NAMALWA (cell line): ENCODE measurements around the gene WFIKKN2.
"Not testable (repeated sequence)": the region's sequence is repeated elsewhere in the genome, so short reads cannot be mapped to it uniquely, and the experiment has no call there.

Experiments
- DNase-seq: peaks from one replicate; pipeline ENCODE4 v3.0.0-alpha.2; 2015; ENCODE audit warnings: low spot score

The WFIKKN2 gene, protein sequence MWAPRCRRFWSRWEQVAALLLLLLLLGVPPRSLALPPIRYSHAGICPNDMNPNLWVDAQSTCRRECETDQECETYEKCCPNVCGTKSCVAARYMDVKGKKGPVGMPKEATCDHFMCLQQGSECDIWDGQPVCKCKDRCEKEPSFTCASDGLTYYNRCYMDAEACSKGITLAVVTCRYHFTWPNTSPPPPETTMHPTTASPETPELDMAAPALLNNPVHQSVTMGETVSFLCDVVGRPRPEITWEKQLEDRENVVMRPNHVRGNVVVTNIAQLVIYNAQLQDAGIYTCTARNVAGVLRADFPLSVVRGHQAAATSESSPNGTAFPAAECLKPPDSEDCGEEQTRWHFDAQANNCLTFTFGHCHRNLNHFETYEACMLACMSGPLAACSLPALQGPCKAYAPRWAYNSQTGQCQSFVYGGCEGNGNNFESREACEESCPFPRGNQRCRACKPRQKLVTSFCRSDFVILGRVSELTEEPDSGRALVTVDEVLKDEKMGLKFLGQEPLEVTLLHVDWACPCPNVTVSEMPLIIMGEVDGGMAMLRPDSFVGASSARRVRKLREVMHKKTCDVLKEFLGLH

DNA sequence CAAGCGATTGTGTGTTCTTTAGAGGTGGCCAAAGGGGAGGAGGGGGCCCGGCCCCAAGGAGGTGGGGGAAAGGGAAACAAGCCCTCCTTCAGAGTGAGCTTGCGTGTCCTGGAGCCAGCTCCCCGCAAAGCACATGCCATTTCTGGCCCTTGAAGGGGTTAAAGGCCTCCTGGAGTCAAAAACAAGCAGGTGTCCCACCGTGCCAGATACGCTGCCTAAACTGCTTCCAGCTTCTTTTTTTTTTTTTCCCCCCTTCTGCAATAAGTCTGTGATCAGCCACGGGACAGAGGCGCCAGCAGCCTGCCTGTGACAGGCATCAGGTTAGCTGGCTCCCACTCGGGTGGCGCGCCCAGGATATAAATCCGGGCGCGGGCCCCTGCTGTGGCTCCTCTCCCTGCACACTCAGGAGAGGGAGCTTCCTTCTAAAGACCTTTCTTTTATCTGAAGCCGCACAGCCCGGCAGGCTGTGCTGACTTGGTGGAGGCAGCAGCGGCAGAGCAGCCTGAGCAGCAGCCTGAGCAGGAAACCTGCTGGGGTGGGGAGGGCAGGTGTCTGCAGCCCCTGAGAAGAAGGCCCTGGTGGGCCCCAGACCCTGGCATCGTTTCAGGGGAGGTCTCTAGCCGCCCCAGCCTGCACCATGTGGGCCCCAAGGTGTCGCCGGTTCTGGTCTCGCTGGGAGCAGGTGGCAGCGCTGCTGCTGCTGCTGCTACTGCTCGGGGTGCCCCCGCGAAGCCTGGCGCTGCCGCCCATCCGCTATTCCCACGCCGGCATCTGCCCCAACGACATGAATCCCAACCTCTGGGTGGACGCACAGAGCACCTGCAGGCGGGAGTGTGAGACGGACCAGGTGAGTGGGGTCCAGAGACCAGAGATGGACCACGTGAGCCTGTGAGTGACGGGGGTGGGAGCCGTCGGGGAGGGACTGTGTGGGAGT, at the start of gene WFIKKN2:
Gene WFIKKN2, plus strand, starts transcription at position 286 of the 934 bp plus-strand sequence. Its CDS starts 352 bp downstream, at position 638.
- no peak for DNase-seq

DNA sequence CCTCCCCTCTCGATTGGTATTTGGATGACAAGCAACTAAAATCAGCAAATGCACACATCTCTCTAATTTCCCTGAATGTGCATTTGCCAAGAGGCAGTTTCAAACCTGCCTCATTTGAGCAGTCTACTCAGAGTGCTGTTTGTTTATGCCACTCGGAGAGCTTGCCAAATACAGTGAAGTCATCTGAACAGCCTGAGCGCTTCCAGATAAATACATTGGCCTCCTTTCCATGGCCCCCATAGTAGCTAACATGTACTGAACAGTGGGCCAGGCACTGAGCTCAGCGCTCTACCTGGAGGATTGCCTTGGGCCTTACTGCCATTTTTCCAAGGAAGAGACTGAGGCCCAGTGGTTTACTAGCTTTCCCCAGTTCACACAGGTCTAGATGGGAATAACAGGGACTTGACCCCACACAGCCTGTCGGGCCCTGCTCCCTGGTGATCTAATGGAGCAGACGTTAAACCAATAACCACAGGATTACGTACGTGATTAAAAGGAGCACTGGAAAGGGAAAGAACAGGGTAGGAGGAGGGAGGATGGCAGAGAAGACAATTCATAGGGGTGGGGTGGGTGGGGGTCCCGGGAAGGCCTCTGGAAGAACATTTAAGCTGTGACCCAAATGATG, 49.3 kb upstream of the WFIKKN2 start:
- no peak for DNase-seq

DNA sequence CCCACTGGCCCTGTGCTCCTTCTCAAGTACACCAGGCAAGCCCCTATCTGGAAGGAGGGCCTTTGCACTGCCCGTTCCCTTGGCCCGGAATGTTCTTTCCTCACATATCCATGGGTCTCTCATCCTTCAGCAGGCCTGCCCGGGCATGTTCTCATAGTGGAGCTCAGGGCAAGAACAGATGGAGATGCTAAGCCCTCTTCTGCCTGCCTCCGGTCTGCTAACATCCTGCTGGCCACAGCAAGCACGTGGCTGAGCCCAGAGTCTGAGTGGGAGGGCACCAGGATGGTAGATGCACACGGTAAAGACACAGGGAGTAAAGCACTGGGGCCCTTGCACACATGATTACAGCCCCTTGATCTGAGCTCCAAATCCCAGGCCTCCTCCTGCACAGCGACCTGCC, 48.3 kb upstream of the WFIKKN2 start:
- no peak for DNase-seq

DNA sequence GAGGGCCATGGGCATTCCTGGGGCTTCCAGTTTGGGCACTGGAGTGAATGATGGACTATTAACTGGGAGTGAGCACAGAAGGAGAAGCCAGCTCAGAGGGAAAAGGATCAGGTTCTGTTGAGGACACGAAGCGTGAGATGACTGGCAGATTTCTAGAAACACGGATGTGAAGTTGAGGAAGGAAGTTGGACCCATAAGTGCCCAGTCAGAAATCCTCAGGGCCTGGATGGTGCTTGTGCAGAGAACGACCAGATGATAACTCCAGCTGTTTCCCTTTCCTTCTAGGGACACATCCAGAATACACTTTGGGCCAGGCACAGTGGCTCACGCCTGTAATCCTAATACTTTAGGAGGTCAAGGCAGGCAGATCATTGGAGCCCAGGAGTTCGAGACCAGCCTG, 44.8 kb upstream of the WFIKKN2 start:
- no peak for DNase-seq

DNA sequence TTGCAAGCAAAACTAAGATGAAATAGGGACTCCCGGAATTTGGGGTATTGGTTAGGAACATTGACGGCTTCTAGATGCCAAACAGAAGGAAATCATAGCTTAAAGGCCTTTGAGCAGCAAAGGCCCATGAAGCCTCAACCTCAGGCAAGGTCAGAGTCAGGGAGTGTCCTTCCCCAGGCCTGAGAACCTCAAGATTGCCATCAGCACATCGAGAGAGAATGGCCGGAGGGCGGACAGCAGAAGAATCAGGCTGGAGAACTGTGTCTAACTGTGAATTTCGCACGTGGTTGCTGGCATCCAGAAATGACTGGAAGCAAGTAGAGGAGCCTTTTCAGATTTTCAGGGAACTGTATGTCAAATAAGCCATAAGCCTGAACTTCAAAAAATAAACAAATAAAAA, 43.3 kb upstream of the WFIKKN2 start:
- DNase-seq = no peak

DNA sequence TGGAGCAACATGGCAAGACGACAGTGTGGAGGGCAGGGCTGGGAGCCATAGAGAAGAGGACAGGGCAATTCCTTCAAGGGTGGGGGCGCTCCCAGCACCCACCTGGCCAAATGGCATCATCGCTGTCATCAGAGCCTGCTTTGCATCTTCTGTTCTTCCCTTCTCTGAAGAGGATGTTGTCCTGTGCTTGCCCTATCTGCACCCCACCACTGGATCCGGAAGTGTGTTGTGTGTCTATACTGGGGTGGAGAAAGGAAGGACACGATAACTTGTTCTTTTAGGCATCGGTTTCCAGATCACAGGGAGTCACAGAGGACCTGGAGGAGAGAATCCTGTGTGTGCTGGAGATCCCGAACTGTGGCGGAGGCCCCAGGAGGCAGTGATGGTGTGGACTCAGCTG, 42.4 kb upstream of the WFIKKN2 start:
- DNase-seq = no peak

DNA sequence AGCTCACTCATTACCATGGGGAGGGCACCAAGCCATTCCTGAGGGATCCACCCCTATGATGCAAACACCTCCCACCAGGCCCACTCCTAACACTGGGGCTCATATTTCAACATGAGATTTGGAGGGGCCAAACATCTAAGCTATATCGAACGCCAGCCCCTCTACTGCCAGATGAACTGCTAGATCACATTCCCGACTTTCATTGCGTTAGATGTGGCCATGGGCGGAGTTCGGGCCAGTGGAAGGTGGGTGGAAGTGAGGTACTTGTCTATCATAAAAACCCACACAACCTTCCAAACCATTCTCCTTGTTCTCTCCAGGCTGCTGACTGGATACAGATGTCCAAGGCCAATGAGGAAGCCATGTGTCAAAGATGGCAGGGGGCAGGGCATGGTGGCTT, 41.0 kb upstream of the WFIKKN2 start:
- DNase-seq = no peak

DNA sequence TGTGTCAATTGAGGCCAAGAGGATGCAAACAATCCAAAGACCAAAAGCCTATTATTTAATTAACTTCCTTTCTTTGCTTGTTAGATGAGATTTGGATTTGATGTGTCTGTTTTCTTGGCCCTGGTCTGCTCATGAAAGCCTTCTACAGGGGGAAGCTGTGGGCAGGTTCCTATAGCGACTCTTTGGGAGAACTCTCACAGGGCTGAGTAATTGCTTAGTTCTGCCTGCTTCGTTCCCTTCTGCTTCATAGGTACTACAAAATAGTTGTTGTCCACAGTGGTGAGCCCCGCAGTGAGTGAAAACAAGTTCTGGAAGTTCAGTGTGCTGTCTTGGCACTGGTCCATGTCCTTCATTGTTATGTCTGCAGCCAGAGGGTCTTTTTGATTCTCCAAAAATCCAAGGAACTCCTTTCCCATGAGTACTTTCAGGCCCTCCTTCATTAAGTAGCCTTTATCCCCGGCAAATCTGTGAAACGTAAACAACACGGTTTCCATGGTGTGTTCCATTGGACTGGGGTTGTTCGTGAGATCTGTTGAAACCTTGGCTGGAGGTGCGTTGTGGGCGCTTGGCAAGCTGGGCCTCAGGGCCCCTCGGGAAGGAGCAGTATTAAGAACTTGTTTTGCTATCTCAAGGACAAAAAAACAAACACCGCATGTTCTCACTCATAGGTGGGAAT, 38.1 kb upstream of the WFIKKN2 start:
- no peak for DNase-seq

DNA sequence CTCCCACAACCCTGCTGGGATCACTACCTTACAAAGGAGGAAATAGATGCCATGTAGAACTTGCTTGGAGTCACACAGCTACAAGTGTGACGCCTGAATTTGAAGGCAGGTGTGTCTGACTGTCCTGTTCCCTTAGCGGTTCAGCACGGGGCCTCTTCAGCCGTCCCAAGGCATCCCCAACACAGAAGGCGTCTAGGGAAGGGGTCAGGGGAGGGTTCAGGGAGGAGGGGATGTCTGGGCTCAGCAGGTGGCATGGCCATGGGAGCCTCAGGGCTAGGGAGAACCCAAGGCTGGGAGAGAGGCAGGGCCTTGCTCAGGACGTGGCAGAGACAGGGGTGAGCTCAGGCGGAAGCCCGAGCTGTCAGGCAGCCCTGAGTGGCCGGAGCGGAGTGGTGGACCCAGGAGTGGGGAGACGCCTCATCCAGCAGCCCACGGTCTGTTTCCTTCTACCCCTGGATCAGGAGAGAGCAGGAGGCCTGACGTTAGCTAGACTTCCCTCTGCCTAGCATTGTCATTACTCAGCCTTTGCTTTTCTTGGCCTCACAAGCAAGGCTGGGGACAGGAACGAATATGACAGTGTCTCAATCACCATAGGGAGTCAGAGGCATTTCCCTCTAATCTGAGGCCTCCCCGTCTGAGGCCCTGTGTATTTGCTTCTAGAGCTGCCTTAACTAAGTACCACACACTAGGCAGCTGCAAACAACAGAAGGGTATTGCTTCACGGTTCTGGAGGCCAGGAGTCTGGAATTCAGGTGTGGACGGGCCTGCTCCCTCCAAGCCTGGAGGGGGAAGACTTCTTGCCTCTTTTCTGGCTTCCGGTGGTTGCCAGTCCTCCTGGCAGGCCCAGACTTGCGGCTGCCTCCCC, 36.7 kb upstream of the WFIKKN2 start:
- no peak for DNase-seq

DNA sequence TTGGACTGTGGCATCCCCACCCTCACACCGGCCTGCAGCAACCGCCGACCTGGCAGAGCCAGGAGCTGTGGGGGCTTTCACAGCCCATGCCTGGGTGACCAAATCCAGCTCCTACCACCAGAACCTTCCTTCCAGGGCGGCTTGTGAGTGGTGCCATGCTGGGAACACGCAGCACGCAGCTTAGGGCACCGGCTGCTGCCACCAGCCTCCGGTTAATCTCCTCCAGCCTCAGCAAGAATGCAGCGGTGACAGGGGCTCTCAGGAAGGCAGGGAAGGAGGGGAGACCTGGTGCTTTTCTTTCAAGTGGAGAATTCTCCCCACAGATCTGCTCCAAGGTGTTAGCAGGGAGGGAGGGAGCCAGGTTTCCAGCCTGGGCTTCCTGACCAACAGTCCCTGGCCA, 35.8 kb upstream of the WFIKKN2 start:
- no peak for DNase-seq

DNA sequence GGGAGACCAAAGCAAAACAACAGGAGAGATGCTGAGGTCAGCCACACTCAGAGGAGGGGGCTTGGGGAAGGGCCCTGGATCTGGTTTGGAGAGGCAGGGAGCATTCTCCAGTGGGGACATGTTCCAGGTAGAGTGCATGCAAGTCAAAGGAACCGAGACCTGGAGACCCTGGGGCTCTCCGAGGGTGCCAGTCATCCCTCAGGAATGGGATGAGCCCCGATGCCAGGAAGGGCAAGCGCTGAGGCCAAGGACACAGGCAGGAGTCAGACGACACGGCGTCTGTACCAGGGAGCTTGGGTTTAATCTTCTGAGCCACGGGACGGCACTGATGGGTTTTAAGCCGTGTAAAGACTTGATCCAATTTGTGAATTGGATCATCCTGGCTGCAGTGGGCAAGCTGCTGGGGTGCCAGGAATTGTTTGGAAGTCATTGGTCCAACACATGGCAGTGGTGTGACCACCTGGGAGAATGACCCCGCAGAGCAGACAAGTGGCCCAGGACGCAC, 35.1 kb upstream of the WFIKKN2 start:
- DNase-seq = no peak

DNA sequence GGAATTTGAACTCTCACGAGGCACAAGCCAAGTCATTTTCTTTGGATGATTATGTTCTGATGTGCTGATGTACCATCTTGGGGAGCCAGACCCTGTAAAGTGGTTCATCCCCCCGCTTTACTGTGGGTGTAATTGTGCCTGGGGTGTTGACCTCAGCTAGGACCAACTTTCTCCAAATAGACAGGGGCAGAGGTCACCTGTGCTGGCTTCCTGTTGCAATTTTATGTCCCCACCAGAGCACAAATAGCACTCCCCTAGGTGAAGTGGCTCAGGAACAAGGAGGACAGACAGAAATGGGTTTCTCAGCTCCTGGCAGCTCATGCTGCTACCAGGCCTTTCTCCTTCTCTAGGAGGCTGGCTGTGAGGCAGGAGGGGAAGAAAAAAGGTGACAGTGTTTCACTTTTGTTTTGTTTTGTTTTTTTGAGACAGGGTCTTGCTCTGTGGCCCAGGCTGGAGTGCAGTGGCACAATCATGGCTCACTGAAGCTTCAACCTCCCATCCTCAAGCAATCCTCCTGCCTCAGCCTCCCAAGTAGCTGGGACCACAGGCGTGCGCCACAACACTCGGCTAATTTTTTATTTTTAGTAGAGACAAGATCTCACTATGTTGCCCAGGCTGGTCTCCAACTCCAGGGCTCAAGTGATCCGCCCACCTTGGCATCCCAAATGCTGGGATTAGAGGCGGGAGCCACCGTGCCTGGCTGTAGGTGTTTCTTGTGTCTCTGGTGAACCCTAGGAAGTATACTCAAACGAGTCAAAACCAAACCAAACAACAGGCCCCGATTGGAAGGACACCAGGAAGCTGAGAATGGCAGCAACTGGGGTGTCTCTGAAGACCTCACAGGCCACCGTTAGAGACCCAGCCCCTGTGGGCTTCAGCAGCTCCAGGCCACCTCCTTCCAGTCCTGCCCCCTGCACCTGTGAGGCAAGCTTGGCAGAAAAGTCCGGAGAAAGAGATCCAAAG, 32.5 kb upstream of the WFIKKN2 start:
- no peak for DNase-seq

DNA sequence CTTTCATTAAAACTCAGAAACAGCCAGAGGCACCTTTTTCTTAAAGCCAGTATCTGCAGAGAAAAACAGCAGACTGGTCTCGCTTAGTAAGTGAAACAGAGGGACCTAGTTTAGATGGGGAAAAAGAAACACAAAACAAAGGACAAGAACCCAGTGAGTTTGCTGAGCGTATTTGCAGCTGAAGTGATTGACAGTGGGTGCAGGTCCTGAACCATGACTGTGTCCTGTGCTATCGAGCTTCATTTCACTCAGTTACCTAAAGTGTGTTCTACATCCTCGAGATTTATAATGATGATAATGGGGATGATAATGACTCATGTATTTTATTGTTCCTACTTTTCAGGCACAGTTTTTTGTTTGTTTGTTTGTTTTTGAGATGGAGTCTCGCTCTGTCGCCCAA, 31.7 kb upstream of the WFIKKN2 start:
- DNase-seq = no peak

DNA sequence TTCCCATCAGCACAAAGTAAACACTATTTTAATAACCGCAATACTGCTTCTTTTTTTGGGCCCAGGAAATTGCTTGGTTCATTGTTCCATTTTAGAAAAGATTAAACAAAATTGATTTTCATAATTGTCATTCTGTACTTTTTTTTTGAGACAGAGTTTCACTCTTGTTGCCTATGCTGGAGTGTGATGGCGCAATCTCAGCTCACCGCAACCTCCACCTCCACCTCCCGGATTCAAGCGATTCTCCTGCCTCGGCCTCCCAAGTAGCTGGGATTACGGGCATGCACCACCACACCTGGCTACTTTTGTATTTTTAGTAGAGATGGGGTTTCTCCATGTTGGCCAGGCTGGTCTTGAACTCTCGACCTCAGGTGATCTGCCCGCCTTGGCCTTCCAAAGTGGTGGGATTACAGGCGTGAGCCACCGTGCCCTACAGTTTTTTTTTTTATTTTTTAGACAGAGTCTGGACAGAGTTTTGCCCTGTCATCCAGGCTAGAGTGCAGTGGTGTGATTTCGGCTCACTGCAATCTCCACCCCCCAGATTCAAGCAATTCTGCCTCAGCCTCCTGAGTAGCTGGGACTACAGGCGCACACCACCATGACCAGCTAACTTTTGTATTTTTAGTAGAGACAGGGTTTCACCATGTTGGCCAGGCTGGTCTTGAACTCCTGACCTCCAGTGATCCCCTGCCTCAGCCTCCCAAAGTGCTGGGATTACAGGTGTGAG, 30.5 kb upstream of the WFIKKN2 start:
- DNase-seq = not testable (repeated sequence)

DNA sequence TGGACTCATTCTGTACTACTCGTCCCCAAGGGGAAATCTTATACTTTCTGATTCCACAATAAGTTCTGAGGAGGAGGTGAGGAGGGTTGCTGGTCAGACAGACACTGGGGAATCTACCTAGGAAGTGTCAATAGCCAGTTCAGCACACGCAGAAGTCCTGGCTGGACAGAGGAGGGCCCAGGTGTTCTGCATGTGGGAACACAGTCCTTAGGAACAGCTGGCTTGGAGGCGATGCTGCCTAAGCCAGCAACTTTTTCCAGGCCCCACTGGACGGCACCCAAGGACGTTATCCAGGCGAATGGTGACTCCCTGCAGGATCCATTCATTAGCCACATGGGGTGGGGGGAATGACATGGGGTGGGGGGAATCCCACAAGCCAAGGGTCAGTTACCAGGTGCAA, 29.9 kb upstream of the WFIKKN2 start:
- no peak for DNase-seq

DNA sequence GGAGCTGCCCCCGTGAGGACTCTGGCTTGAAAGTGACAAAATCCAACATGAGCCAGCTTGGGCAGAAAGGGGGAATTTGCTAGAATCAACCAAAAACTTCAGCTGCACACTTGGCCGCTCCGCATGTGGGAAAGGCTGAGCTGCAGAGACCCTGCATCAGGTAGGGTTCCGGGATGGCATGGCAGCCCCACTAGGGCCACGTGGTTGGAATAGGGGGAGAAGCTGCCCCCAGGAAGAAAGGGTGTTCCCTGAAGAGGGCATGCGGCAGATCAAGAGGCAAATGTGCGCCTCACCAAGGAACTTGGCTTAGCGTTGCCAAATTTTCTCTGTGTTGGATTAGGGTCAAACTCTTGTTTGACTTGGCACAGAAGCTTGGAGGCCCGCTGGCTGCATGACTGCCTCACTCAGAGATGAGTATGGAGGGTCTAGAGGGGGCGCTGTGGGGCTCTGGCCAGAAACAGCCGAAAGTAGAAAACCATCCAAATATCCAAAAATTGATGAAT, 29.2 kb upstream of the WFIKKN2 start:
- no peak for DNase-seq

DNA sequence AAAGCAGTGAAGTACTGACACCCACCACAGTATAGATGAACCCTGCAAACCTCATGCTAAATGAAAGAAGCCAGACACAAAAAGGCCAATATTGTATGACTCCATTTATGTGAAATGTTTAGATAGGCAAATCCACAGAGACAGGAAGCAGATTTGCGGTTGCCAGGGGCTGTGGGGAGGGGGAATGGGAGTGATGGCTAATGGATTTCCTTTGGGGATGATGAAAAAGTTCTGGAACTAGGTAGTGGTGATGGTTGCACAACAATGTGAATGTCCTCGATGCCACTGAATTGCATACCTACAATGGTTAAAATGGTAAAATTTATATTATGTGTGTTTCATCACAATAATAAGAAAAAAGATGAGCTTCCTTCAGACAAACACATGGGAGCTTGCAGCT, 28.4 kb upstream of the WFIKKN2 start:
- DNase-seq = no peak

DNA sequence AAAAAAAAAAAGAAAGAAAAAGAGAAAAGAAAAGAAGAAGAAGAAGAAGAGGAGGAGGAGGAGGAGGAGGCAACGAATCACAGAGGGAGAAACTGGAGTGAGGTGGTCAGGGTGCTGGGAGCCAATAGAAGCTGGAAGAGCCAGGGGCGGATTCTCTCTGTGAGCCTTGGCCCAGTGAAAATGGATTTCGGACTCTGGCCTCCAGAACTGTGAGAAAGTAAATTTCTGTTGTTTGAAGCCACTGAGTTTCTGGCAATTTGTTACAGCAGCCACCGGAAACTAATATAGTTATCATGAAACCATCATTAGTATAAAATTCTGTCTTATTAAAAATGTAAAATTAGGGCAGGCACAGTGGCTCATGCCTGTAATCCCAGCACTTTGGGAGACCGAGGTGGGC, 27.7 kb upstream of the WFIKKN2 start:
- no peak for DNase-seq
